ENCODE data around the gene DLG2.

The DLG2 gene

GRCh38 chr11:83629775-83630174 is 1997.4 kb downstream of the DLG2 start:
- no peak overlapping the region for H3K4me3 ChIP-seq (ENCODE audit: low read depth, low read length)
- DNase-seq (ENCODE audit: low read depth) = no peak
- TF ChIP-seq, protein P1, sequence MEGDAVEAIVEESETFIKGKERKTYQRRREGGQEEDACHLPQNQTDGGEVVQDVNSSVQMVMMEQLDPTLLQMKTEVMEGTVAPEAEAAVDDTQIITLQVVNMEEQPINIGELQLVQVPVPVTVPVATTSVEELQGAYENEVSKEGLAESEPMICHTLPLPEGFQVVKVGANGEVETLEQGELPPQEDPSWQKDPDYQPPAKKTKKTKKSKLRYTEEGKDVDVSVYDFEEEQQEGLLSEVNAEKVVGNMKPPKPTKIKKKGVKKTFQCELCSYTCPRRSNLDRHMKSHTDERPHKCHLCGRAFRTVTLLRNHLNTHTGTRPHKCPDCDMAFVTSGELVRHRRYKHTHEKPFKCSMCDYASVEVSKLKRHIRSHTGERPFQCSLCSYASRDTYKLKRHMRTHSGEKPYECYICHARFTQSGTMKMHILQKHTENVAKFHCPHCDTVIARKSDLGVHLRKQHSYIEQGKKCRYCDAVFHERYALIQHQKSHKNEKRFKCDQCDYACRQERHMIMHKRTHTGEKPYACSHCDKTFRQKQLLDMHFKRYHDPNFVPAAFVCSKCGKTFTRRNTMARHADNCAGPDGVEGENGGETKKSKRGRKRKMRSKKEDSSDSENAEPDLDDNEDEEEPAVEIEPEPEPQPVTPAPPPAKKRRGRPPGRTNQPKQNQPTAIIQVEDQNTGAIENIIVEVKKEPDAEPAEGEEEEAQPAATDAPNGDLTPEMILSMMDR (IDR thresholded peaks at IDR 0.05; ENCODE audit: low read depth, low read length, missing control alignments) = no peak

GRCh38 chr11:83628622-83629355 is 1998.4 kb downstream of the DLG2 start:
- H3K4me3 ChIP-seq (ENCODE audit: low read depth, low read length) = no peak overlapping the region
- TF ChIP-seq, protein P1 (IDR thresholded peaks at IDR 0.05; ENCODE audit: low read depth, low read length, missing control alignments) = no peak
- DNase-seq (ENCODE audit: low read depth) = no peak

- TF ChIP-seq, protein P1 (IDR thresholded peaks at IDR 0.05; ENCODE audit: low read depth, low read length, missing control alignments) = no peak
- H3K4me3 ChIP-seq (ENCODE audit: low read depth, low read length) = no peak overlapping the region
- no peak for DNase-seq (ENCODE audit: low read depth)
Observed at GRCh38 chr11:83625336-83625735, 2001.8 kb downstream of the DLG2 start.

DNA sequence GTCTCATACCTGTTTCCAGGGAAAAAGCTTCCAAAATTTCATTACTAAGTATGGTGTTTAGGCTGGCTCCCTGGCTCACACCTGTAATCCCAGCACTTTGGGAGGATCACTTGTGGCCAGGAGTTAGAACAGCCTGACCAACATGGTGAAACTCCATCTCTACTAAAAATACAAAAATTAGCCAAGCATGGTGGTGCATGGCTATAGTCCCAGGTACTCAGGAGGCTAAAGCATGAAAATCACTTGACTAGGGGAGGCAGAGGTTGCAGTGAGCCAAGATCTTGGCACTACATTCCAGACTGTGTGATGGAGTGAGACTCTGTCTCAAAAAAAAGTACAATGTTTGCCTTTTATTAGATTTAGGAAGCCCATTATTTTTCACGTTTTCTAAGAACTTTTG is 2009.5 kb downstream of the DLG2 start:
- no peak for DNase-seq (ENCODE audit: low read depth)
- H3K4me3 ChIP-seq (ENCODE audit: low read depth, low read length) = no peak overlapping the region
- TF ChIP-seq, protein P1 (IDR thresholded peaks at IDR 0.05; ENCODE audit: low read depth, low read length, missing control alignments) = no peak

GRCh38 chr11:83613767-83614121 is 2013.4 kb downstream of the DLG2 start:
- peak; percentile 21 for DNase-seq (ENCODE audit: low read depth)
- peak overlapping the region; percentile 24 for H3K4me3 ChIP-seq (ENCODE audit: low read depth, low read length)
- TF ChIP-seq, protein P1 (IDR thresholded peaks at IDR 0.05; ENCODE audit: low read depth, low read length, missing control alignments) = no peak

DNA sequence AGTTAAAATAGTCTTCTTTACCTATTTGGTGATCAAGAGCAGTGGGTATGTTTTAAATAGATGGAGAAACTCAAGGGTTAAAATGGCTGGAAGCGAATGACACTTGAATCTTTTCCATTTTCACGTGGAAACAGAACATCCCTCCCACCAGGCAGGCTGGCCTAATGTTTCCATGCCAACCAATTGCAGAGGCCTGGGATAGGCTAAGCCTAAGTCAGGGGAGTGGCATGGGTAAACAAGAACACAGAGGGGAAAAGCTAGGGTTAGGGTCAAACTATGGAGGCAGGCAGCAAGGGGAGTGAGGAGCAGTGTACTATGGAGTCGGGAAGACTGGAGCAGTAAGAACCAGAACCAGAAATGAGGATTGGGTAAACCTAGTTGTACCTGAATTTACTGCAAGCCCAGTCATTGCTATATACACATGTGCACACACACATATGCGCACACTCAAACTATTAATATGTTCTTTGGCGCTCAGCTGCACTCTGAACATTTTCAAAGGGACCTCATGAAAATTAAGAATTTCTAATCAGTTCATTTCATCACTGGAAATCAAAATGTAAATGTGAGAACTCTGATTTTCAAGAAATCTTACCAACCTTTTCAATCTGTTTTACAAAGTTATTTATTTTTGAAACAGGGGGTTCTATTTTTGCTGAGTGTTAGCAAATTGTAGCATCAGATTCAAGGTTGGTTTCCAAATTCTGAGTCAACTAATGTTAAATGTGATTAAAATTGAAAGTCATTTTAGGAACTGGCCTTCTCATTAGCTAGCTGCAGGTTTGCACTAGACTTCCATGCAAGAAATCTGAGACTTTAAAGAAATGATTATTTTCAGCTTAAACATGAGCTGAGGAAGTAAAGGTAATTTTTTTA is 2014.0 kb downstream of the DLG2 start:
- peak; percentile 55 for DNase-seq (ENCODE audit: low read depth)
- H3K4me3 ChIP-seq (ENCODE audit: low read depth, low read length) = no peak overlapping the region
- TF ChIP-seq, protein P1 (IDR thresholded peaks at IDR 0.05; ENCODE audit: low read depth, low read length, missing control alignments) = no peak

Measured in GM12864 (cell line).